Pancreas (tissue), 10 donors: ENCODE results near the gene ROPN1. TPM values are rescaled to one million over a fixed set of nuclear protein-coding genes. Genes with fewer than 3 reads are reported as not detected.
"Not testable (repeated sequence)": the region's sequence is repeated elsewhere in the genome, so short reads cannot be mapped to it uniquely, and the experiment has no call there.

Experiments
- ATAC-seq, 4 donors: fragments of 200-7000 bp; cut with Tn5 transposase; one replicate each; pipeline versions ENCODE4 v1.8.0 to v1.9.1; 2020; ENCODE audit warnings: mild to moderate bottlenecking in 4 of 4, moderate library complexity in 4 of 4
- DNase-seq, 6 donors: peaks; one replicate each; pipeline ENCODE4 v3.0.0-alpha.2; 2020
- FAIRE-seq: peaks from 2 replicates; lab custom pipeline; 2012; peaks lifted over from hg19 to GRCh38; lab: Jason Lieb, UNC
- H3K27ac ChIP-seq, 4 donors: fragments of 200-600 bp; sonication (generic); 1 replicate in 3 of 4; 2 replicates in 1 of 4; pipeline versions ENCODE4 v1.5.0 to v1.8.0; 2020
- H3K27me3 ChIP-seq, 4 donors: fragments of 200-600 bp; one replicate each; pipeline ENCODE4 v1.8.0; 2021
- H3K36me3 ChIP-seq, 3 donors: fragments of 200-600 bp; sonication (generic) in 1 of 3; one replicate each; pipeline versions ENCODE4 v1.5.0 to v1.8.0; 2020 to 2021
- H3K4me1 ChIP-seq, 3 donors: fragments of 200-600 bp; one replicate each; pipeline ENCODE4 v1.8.0; 2021
- H3K4me3 ChIP-seq, 4 donors: fragments of 200-600 bp; sonication (generic) in 2 of 4; one replicate each; pipeline versions ENCODE4 v1.5.0 to v1.8.0; 2020 to 2021
- H3K9me3 ChIP-seq, 4 donors: fragments of 200-600 bp; one replicate each; pipeline ENCODE4 v1.8.0; 2021
- WGBS, 2 donors: extraction: QIAGEN DNeasy Blood & Tissue Kit; methylation state at CpG; one replicate each; pipeline ENCODE4 v1.1.7; 2013; 5-methylcytosine and 5-hydroxymethylcytosine counted together
- intact Hi-C, 3 donors: fragments of 100-400 bp; cut with DNase I; formaldehyde crosslinking; loops; one replicate each; pipeline versions ENCODE4 v1.11.1 to v1.14.2; 2022
- polyA plus RNA-seq, 2 donors: library from polyadenylated mRNA; stranded (reverse); fragments of 200-250 nt; gene quantifications; one replicate each; pipeline ENCODE4 v1.2.3, GENCODE V29; 2013
- total RNA-seq, 6 donors: library from RNA; stranded (reverse); fragmentation: NEBNext Ultra II Directional in 4 of 6; extraction: Animal tissue kit (Norgen Biotek cat#: 25700) in 4 of 6; gene quantifications; one replicate each; pipeline versions ENCODE4 v1.2.1 to v1.2.4, GENCODE V29; 2021 to 2023
- TF ChIP-seq, protein P1 (sequence below), 4 donors: fragments of 200-600 bp; sonication (generic) in 3 of 4; IDR thresholded peaks; one replicate each; pipeline versions ENCODE4 v1.5.0 to v1.8.0; 2021; ENCODE audit warnings: antibody characterized with exemption in 4 of 4
- donor health status: healthy with polysubstance abuse.
- donor health status: DM: no; HTN: no; CAD: no; lungs with moderate emphysema.
- donor health status: DM: no; HTN: no; CAD: no.
- donor health status: control.
- donor health status: control.
- donor health status: Bipolar disorder and iron deficiency.
- donor health status: DM: yes; HTN: yes; CAD: no.
- donor health status: DM: no; HTN: no; CAD: no.
- donor health status: DM: no; HTN: no; CAD: no.
- donor health status: DM: yes; HTN: yes; CAD: no.

The ROPN1 gene
- total and polyA plus RNA-seq, 8 donors, result not detected

DNA sequence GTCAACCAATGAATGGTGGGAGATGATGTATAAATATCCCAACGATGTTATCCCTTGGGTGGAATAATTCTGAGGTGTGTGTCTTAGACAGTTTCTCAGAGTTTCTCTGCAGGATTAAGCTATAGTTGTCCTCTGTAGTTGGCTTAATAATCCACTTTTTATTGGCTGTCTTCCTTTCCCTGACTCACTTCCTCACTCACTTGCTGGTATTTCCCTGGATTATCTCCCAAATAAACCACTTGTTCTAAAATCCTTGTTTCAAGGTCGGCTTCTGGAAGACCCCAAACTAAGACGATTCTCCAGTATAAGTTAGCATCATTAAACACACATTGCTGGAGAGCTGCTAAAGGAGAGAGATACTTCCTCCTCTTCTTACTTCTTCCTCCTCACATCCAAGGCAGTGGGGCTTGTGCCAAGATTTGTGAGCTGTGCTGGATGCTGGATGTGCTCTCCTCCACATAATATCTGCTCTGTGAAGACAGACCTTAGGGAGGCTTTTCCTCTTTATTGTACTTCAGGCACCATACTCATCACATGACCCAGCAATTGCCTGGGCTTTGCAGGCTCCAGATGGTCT, 22.5 kb upstream of the ROPN1 start:
- Histone ChIP-seq H3K4me1 (peaks cover 3 to 5% (median 3%) of the 10 kb centered on the region in 3 donors), H3K36me3 (no peaks in the 10 kb centered on the region), H3K27ac (no peak overlapping the region), H3K9me3 (no peaks in the 10 kb centered on the region), H3K4me3 (no peak overlapping the region), H3K27me3 (peaks cover 0 to 8% (median 0%) of the 10 kb centered on the region in 4 donors)
- TF ChIP-seq, protein P1, sequence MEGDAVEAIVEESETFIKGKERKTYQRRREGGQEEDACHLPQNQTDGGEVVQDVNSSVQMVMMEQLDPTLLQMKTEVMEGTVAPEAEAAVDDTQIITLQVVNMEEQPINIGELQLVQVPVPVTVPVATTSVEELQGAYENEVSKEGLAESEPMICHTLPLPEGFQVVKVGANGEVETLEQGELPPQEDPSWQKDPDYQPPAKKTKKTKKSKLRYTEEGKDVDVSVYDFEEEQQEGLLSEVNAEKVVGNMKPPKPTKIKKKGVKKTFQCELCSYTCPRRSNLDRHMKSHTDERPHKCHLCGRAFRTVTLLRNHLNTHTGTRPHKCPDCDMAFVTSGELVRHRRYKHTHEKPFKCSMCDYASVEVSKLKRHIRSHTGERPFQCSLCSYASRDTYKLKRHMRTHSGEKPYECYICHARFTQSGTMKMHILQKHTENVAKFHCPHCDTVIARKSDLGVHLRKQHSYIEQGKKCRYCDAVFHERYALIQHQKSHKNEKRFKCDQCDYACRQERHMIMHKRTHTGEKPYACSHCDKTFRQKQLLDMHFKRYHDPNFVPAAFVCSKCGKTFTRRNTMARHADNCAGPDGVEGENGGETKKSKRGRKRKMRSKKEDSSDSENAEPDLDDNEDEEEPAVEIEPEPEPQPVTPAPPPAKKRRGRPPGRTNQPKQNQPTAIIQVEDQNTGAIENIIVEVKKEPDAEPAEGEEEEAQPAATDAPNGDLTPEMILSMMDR (IDR thresholded peaks at IDR 0.05), result no peak
- intact Hi-C loops, result loop anchor here in 1 of 3 donors (5.0 kb wide), 1 partner anchor 63 kb away; no protein-coding TSS in a partner anchor
- 36 to 44% methylated on average over 3 of the region's 3 CpGs for WGBS, 2 donors
- no peak for ATAC-seq
- no peak for DNase-seq
- no peak for FAIRE-seq

DNA sequence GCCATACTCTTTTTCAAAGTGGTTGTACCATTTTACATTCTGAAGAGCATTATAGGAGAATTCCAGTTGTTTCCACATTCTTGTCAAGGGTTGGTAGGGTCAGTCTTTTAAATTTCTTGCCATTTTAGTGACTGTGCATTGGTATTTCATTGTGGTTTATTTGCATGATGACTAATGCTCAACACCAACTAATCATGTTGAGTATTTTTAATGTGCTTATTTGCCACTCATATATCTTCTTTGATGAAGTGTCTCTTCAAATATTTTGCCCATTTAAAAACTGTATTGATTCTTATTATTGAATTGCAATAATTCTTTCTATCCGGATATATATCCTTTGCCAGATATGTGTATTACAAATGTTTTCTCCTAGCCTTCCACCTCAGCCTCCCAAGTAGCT, 16.4 kb upstream of the ROPN1 start:
- H3K27me3 ChIP-seq, result peaks cover 0 to 14% (median 0%) of the 10 kb centered on the region in 4 donors
- H3K36me3 ChIP-seq, H3K9me3 ChIP-seq, FAIRE-seq, ATAC-seq, H3K4me1 ChIP-seq, DNase-seq, H3K4me3 ChIP-seq, intact Hi-C loops, H3K27ac ChIP-seq: not testable (repeated sequence)
- WGBS, 2 donors, result 78 to 85% methylated on average over 1 of the region's 1 CpG

DNA sequence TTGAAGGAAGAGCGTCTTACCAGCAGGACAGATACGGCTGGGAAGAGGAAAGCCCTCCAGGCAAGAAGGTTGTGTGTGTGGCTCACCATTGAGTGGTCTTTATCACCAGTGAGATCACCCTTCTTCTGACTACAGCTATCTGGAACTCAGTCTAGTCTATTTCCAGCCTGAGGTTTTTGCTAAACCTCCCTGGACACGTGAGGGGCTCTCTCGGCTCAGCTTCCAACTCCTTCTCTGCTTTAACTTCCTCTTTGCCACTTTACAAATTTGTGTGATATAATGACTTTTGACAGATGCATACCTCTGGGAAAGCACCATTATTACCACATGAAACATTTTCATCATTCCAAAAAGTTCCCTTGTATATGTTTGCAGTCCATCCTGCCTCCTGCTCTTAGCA, 15.3 kb upstream of the ROPN1 start:
- intact Hi-C loops, result no loop called here
- Histone ChIP-seq H3K4me3 (no peak overlapping the region), H3K9me3 (no peaks in the 10 kb centered on the region), H3K27me3 (peaks cover 0 to 9% (median 0%) of the 10 kb centered on the region in 4 donors), H3K4me1 (no peaks in the 10 kb centered on the region), H3K36me3 (no peaks in the 10 kb centered on the region), H3K27ac (no peak overlapping the region)
- ATAC-seq (no peak), FAIRE-seq (no peak), DNase-seq (no peak)
- TF ChIP-seq, protein P1 (IDR thresholded peaks at IDR 0.05), result no peak
- WGBS, 2 donors, result 67% methylated on average over 4 of the region's 4 CpGs

DNA sequence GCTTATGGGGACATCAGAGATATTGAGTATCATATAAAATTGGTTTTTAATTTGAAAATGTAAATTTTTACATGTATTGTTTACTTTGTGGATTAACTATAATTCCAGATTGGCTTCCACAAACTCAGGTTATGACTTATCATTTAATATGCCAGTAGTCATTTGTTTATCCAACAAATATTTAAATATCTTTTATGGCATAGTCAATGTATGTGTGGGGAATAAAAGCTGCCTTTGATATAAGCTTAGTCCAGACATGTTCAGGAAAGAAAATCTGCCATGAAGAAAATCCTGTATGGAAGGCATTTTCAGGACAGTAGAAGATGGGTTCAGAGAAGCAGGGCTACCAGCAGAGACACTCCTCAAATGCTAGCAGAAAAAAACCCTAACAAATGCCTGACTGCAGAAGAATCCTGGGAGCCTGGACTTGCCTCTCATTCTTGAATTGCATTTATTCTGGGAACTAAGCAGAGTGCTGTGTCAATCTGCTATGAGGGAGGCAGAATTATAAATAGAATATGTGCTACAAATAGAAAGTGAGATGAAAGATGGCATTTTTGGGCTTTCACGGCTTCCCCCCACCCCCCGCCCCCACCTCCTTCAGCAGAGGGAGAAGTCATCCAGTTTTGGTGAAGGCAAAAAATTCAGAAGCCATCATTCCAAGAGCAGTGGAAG, 10.6 kb upstream of the ROPN1 start:
- H3K27ac ChIP-seq, H3K36me3 ChIP-seq, intact Hi-C loops, H3K4me3 ChIP-seq, FAIRE-seq, ATAC-seq, H3K9me3 ChIP-seq, DNase-seq, H3K27me3 ChIP-seq, H3K4me1 ChIP-seq: not testable (repeated sequence)
- 58 to 69% methylated on average over 2 of the region's 2 CpGs for WGBS, 2 donors

DNA sequence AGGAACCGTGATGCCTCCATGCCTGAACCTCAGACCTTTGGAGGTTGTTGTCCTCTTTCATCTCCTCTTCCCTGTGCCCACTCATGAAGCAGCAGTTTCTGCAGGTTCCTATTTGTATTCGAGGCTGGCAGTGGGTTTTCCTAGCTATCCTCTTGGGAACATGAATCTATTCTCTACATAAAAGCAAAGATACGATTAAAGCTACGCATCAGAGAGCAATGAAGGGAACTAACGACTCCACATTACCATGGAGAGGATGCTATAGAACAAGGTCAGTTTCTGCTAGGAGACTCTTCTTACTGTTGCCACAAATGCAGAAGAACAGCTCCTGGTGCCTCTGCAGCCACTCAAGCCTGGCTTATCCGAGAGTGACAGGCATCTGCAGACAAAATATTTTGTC, 9.4 kb upstream of the ROPN1 start:
- FAIRE-seq, H3K27me3 ChIP-seq, H3K4me3 ChIP-seq, H3K36me3 ChIP-seq, H3K27ac ChIP-seq, intact Hi-C loops, DNase-seq, ATAC-seq, H3K9me3 ChIP-seq, H3K4me1 ChIP-seq: not testable (repeated sequence)
- 62 to 71% methylated on average over 6 of the region's 6 CpGs for WGBS, 2 donors

DNA sequence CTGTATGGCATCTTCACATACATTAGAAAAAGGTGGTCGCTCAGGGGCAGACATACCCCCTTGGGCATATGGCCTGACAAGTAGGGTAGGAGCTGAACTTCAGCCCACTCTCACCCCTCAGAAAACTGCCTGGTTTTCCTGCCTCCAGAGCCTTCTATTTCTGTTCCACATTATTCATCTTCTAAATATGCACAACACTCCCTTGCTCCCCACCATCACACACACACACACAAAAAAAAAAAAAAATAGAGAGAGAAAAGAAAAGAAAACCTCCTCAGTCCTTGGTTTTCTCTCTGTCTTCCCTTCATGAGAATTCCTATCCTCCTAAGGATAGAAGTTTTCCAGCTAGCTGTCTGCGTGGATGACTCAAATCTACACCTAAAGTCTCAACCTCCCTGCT, 5.6 kb upstream of the ROPN1 start:
- intact Hi-C loops, result no loop called here
- DNase-seq (no peak), ATAC-seq (no peak), FAIRE-seq (no peak)
- WGBS, 2 donors, result 65 to 85% methylated on average over 2 of the region's 2 CpGs
- TF ChIP-seq, protein P1 (IDR thresholded peaks at IDR 0.05), result no peak
- H3K36me3 ChIP-seq, result no peaks in the 10 kb centered on the region
- H3K27me3 ChIP-seq, result no peaks in the 10 kb centered on the region
- H3K27ac ChIP-seq, result no peak overlapping the region
- H3K4me3 ChIP-seq, result no peak overlapping the region
- H3K9me3 ChIP-seq, result no peaks in the 10 kb centered on the region
- H3K4me1 ChIP-seq, result no peaks in the 10 kb centered on the region
